GM19023 (cell line): Measurements from ENCODE around the gene EMC1.
A peak's percentile ranks its signal among the peaks of the same experiment; 100 is the strongest.
"Not testable (repeated sequence)": the region's sequence is repeated elsewhere in the genome, so short reads cannot be mapped to it uniquely, and the experiment has no call there.

Source experiments
- ATAC-seq: cut with Tn5 transposase; IDR thresholded peaks from one replicate; pipeline ENCODE4 v1.9.1; 2021; ENCODE audit warnings: mild to moderate bottlenecking, moderate library complexity; ENCODE audit not compliant: unreplicated experiment

The EMC1 gene

DNA sequence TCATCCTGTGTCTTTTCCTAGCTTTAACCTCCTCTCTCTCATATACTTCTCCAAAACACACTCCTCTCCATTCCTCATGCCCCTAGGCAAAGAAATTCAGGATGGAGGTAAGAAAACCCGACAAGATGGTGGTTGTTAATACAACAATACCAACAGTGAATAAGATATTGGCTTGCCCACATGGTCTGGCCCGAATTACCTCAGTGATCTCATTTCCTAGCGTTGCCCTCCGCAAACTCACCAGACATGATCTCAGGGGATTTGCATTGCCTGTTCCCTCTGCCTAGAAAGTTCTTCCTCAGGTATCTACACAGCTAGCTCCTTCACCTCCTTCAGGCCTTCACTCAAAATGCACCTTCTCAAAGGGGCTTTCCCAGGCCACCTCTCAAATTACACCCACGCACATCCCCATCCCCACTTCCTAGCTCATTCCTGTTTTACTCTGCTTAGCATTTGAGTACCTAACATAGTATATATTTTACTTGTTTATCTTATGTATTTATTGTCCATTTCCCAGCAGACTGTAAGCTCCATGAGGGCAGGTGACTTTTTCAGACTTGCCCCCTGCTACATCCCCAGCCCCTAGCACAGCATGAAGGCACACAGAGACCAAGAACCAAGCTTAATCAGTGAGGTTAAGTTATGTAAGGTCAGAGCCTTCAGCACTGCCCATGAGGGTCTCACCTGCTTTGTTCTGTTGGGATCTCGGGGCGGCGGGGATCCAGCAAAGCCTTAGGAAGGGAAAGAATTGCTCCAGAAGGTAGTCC is 31.1 kb downstream of the EMC1 start:
- no peak for ATAC-seq

- ATAC-seq, result no peak
Observed at GRCh38 chr1:19219451-19219850, 31.9 kb downstream of the EMC1 start.

DNA sequence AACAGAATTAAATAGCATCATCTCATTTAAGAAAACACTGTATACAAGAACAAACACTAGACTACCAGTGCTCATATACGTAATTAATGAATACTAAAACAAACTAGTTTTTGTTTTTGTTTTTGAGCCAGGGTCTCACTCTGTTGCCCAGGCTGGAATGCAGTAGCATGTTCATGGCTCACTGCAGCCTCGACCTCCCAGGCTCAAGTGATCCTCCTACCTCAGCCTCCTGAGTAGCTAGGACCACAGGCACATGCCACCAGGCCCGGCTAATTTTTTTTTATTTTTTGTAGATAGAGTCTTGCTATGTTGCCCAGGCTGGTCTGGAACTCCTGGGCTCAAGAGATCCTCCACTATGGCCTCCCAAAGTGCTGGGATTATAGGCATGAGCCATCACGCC is 34.7 kb downstream of the EMC1 start:
- not testable (repeated sequence) for ATAC-seq

DNA sequence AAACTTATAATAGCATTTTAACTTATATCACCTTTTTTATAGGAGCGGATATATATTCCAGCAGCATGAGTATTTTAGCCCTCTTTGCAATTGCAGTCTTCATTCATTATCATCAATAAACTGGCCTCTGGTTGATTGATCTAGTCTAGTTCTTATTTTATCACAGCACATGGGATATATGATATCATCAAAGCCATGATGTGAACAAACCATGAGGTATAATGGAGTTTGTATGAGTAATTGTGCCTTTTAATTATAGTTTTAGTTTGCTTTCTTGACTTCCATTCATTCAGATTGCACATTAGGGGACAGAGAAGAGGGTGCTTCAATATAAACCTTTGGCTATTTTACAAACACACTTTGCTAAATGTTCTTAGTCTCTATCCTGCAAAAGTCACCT is 37.7 kb downstream of the EMC1 start:
- no peak for ATAC-seq

- no peak for ATAC-seq
Observed at GRCh38 chr1:19212167-19212566, 39.2 kb downstream of the EMC1 start.

DNA sequence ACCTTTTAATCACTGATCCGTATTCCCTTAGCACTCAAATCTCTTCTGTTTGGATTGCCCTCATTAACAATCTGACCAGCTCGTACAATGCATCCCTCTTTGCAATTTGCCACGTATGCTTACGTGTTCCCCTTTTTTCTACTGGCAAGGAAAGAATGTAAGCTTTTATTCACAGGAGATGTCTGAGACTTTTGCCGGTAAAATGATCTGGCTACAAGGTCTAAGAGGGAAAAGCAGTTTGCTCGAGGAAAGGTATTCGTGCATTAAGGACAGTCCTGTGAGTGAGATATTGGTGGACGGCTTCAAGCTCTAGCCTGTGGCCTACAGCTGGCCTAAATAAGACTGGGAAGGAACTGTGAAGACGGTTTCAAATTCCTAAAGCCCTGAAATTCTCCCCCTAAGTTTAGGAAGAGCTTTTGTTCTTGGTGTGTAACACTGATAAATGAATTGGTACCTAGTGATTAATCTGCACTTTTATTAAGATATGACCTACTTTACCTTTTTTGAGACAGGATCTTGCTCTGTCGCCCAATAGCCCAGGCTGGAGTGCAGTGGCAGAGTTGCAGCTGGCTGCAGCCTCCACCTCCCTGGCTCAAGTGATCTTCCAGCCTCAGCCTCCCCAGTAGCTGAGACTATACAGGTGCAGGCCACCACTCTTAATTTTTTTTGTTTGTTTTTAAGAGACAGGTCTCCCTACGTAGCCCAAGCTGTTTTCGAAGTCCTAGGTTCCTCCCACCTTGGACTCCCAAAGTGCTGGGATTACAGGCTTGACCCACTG is 40.4 kb downstream of the EMC1 start:
- no peak for ATAC-seq

- ATAC-seq, result peak; percentile 90
Observed at GRCh38 chr1:19209990-19210771, 41.1 kb downstream of the EMC1 start, which contains the start of gene UBR4. TSS of gene UBR4 (minus strand) at chr1:19210266. CDS start at chr1:19210248, 18 bp downstream.

- ATAC-seq, result peak; percentile 59
Observed at GRCh38 chr1:19209439-19209989, 41.8 kb downstream of the EMC1 start.

- no peak for ATAC-seq
Observed at GRCh38 chr1:19208710-19209438, 42.5 kb downstream of the EMC1 start.

GRCh38 chr1:19206947-19207346 is 44.4 kb downstream of the EMC1 start:
- no peak for ATAC-seq

DNA sequence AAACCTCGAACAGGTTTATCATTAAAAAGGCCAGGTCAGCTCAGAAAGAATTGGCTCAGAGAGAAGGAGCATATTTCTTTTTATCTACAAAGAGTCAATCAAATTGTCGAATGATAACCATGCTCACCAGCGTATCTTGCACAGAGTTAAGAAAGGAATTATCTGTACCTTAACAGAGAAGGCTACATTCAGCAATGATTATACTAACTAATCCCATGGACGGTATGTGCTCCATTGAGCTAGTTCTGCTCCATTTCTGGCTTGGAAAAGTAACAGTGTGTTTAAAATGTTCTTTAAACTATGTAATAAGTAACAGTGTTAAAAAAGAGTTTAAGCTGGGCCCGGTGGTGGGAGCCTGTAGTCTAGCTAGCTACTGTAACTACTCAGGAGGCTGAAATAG is 45.5 kb downstream of the EMC1 start:
- ATAC-seq, result no peak

GRCh38 chr1:19205403-19205802 is 45.9 kb downstream of the EMC1 start:
- ATAC-seq, result no peak

DNA sequence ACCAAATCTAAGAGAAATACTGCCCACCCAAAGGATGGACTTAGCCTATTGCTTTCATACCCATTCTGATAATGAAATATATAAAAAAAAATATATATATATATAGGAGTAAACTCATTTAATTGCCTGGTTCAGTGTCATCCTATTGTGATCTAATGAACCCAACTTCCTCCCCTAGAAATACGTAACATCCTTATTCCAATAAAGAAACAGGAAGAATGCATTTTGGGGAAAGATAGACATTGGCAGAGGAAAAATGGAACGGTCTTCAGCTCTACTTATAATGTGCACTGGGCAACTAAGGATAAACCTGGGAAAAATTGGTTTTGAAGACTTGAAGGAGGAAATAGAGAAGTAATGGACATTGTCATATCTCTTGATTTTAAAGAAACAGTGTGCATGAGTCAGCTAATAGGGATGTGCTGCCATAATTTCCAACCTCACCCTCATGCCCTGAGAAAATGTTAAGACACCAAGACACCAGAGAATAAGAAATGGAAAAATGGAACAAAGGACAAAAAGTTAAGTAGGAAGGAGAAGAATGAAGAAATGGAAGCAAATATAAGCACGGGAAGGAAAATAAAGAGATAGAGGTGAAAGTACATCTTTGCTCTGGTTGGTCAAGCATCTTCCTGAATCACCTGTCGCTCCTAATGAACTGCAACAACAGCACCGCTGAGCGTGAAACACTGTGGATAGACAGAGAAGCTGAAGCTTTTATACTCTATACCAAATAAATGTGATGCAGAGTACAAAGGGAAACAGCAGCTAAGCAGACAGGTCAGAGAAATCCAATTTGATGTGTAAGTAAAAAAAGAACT is 46.7 kb downstream of the EMC1 start:
- no peak for ATAC-seq

GRCh38 chr1:19203440-19203839 is 47.9 kb downstream of the EMC1 start:
- ATAC-seq, result no peak

- no peak for ATAC-seq
Observed at GRCh38 chr1:19202396-19202795, 48.9 kb downstream of the EMC1 start.

DNA sequence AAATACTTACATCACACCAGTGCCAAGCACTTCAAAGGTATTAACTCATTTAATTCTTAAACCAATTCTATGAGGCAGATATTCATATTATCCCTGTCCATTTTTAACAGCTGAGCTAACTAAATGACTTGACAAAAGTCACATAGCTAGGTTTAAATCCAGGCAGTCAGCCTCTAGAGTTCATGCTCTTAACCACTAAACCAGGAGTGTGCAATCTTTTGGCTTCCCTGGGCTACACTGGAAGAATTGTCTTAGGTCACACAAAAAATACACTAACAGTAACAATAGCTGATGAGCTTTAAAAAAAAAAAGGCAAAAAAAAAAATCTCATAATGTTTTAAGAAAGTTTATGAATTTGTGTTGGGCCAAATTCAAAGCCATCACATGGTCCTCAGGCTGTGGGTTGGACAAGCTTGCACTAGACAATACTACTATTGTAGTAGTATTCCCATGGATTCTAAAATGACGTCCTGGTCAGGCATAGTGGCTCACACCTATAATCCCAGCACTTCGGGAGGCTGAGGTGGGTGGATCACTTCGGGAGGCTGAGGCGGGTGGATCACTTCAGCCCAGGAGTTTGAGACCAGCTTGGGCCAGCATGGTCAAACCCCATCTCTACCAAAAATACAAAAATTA is 51.2 kb downstream of the EMC1 start:
- no peak for ATAC-seq

GRCh38 chr1:19199329-19199968 is 51.9 kb downstream of the EMC1 start:
- ATAC-seq, result no peak

DNA sequence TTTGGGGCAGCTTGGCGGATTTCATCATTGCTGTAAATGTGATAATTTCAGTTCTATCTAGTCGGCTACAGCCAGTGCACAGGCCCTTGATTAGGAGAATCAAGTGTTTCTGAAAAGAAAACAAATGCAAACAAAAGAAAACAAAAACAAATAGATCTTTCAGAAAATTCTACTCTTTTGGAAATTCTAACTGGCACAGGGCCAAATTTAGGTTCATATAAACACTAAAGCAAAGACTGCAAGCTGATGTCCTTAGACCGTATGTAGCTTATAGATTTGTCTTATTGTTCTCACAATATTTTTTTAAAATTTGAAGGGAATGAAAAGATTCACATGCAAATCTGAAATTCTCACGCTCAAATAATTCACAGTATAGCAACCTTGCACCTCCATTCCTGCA is 52.5 kb downstream of the EMC1 start:
- ATAC-seq, result no peak

DNA sequence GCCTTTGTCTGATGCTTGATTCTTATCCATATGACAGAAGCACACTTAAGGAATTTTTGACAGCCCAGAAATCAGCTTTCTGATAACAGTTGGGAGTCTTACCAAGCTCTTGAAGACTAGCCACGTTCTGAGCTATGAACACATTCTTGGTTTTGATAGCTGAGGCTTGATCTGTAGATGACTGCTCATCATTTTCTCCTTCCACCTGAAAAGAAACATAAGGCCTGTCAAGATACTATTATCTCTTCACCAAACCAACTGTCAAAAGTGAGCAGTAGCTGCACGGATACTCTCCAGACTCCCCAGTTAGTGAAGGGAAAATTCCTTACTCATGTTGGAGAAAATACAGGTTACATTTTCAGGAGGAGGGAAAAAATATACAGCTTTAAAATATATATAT is 53.5 kb downstream of the EMC1 start:
- no peak for ATAC-seq
